Neuron (in vitro differentiated cells): Measurements from ENCODE around the gene PARP2.

Experiments used
- H2AFZ ChIP-seq: one replicate; pipeline ENCODE4 v1.6.1; 2013; ENCODE audit warnings: low read depth, mild to moderate bottlenecking, inconsistent platforms, low read length, moderate library complexity
- H3K27me3 ChIP-seq: one replicate; pipeline ENCODE4 v1.6.1; 2013; ENCODE audit warnings: low read length; ENCODE audit not compliant: insufficient read depth
- H3K36me3 ChIP-seq: one replicate; pipeline ENCODE4 v1.6.1; 2013; ENCODE audit warnings: low read length; ENCODE audit not compliant: insufficient read depth
- H3K4me1 ChIP-seq: one replicate; pipeline ENCODE4 v1.6.1; 2013; ENCODE audit warnings: low read length; ENCODE audit not compliant: insufficient read depth
- H3K4me3 ChIP-seq: 2 replicates; pipeline ENCODE4 v1.5.1; 2013; ENCODE audit warnings: mild to moderate bottlenecking, low read length, moderate library complexity
- H3K9me3 ChIP-seq: one replicate; pipeline ENCODE4 v1.6.1; 2013; ENCODE audit warnings: low read length

Gene PARP2, protein sequence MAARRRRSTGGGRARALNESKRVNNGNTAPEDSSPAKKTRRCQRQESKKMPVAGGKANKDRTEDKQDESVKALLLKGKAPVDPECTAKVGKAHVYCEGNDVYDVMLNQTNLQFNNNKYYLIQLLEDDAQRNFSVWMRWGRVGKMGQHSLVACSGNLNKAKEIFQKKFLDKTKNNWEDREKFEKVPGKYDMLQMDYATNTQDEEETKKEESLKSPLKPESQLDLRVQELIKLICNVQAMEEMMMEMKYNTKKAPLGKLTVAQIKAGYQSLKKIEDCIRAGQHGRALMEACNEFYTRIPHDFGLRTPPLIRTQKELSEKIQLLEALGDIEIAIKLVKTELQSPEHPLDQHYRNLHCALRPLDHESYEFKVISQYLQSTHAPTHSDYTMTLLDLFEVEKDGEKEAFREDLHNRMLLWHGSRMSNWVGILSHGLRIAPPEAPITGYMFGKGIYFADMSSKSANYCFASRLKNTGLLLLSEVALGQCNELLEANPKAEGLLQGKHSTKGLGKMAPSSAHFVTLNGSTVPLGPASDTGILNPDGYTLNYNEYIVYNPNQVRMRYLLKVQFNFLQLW

DNA sequence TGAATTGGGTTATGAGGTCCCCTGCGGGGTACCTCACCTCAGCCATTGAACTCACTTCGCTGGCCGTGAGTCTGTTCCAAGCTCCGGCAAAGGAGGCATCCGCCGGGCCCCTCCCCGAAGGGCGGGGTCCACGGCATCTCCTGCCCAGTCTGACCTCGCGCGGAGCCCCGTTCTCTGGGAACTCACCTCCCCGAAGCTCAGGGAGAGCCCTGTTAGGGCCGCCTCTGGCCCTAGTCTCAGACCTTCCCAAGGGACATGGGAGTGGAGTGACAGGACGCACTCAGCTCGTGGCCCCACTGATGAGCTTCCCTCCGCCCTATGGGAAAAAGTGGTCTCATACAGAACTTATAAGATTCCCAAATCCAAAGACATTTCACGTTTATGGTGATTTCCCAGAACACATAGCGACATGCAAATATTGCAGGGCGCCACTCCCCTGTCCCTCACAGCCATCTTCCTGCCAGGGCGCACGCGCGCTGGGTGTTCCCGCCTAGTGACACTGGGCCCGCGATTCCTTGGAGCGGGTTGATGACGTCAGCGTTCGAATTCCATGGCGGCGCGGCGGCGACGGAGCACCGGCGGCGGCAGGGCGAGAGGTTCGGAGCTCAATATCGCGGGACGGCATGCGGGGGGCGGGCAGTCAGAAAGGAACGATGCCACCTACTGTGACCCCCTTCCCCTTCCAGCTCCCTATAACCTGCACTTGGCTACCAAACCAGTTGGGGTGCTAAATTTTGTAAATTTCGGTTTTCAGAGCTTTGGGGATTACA, at the start of gene PARP2:
PARP2 (plus strand) TSS at position 544 of the 770 bp plus-strand sequence; CDS start at position 551, 7 bp downstream.
- H3K4me1 ChIP-seq = no peaks in the 10 kb centered on the region

DNA sequence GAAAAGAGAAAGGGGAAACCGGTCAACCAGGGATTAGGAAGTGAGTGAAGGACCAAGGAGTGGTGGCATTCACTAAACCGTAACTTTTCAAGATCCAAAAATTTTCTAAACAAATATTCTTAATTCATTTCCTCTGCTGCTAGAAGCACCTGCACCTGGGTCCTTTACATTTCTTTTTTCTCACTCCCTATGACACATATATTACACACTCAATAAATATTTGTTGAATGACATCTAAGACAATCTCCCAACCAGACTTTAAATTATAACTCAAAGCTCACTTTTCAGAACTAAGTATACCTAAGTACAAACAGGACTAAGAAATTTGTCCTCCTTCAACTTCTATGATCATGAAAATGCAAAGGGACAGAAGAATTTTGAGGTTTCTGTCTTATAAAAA, 48.8 kb upstream of the PARP2 start:
- Histone ChIP-seq H3K27me3 (no peaks in the 10 kb centered on the region), H3K4me3 (no peak overlapping the region), H2AFZ (no peak overlapping the region), H3K9me3 (no peaks in the 10 kb centered on the region), H3K4me1 (peaks cover 4% of the 10 kb centered on the region), H3K36me3 (peaks cover 78% of the 10 kb centered on the region)

More for the DNA sequence above, at the start of gene PARP2:
- peaks cover 32% of the 10 kb centered on the region for H3K36me3 ChIP-seq
- no peaks in the 10 kb centered on the region for H3K9me3 ChIP-seq
- no peaks in the 10 kb centered on the region for H3K27me3 ChIP-seq
- H3K4me3 ChIP-seq = peak within 1 kb of the TSS; percentile 83
- H2AFZ ChIP-seq = peak within 1 kb of the TSS; percentile 70

- H3K36me3 ChIP-seq = peaks cover 80% of the 10 kb centered on the region
- peaks cover under 1% of the 10 kb centered on the region for H3K4me1 ChIP-seq
- H2AFZ ChIP-seq = no peak overlapping the region
- no peaks in the 10 kb centered on the region for H3K27me3 ChIP-seq
- H3K4me3 ChIP-seq = no peak overlapping the region
- no peaks in the 10 kb centered on the region for H3K9me3 ChIP-seq
Measured at GRCh38 chr14:20295067-20295466, 48.4 kb upstream of the PARP2 start.

DNA sequence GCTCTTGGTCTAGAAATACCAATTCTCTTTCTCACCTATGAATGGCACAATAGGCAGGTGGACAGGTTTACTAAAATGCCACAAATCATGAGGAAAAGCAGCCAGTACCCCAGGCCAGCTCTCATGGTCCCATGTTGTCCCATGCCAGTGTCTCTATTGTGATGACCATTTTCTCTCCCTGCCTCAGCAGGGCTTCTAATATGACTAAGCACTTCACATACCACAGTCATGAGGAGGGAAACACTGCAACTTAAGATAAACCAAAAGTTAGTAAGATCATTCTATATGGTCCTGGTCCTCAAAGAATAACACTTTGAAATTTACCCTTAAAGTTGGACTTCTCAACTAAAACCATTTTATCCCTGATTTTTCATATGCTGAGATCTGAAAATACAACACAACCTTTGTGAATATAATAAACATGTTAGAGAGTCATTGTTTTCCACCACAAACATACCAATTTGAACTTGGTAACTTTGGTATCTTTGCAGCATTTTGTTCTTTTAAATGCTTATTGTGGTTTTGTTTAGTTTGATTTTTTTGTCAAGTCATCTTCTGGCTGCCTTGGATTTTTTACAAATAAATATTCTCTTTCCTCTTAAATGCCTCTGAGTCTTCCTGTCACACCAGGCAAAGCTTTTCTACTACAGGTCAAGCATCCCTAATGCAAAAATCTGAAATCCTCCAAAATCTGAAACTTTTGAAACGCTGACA, 41.2 kb upstream of the PARP2 start:
- Histone ChIP-seq H3K27me3 (no peaks in the 10 kb centered on the region), H3K36me3 (peaks cover 39% of the 10 kb centered on the region), H3K4me3 (no peak overlapping the region), H2AFZ (no peak overlapping the region), H3K4me1 (peaks cover 13% of the 10 kb centered on the region), H3K9me3 (no peaks in the 10 kb centered on the region)

- peak within 1 kb of the TSS; percentile 72 for H2AFZ ChIP-seq
- H3K9me3 ChIP-seq = no peaks in the 10 kb centered on the region
- peaks cover 13% of the 10 kb centered on the region for H3K4me1 ChIP-seq
- H3K36me3 ChIP-seq = peaks cover 12% of the 10 kb centered on the region
- H3K27me3 ChIP-seq = no peaks in the 10 kb centered on the region
- H3K4me3 ChIP-seq = peak within 1 kb of the TSS; percentile 81
Measured at GRCh38 chr14:20305265-20306078, 38.0 kb upstream of the PARP2 start, which contains the start of gene TTC5. TSS of gene TTC5 (minus strand) at chr14:20305951. CDS start at chr14:20305937, 14 bp downstream.

DNA sequence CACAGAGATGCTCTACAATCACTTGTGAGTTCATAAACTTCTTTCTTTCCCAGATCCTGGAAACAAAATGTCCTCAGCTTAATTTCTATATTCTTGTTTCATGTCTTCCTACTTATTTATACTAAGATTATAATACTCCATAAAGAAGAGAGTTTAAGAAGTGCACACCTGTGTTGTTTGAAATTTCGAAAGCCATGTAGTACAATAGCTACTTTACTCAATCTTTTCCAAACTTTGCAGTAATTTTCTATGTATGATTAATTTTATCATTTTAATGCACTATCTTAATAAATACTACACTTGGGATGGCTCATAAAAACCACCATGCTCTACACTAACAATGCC, 37.4 kb upstream of the PARP2 start:
- no peaks in the 10 kb centered on the region for H3K9me3 ChIP-seq
- no peaks in the 10 kb centered on the region for H3K27me3 ChIP-seq
- peaks cover 13% of the 10 kb centered on the region for H3K4me1 ChIP-seq
- H2AFZ ChIP-seq = peak overlapping the region; percentile 72
- peak overlapping the region; percentile 81 for H3K4me3 ChIP-seq
- peaks cover 8% of the 10 kb centered on the region for H3K36me3 ChIP-seq

DNA sequence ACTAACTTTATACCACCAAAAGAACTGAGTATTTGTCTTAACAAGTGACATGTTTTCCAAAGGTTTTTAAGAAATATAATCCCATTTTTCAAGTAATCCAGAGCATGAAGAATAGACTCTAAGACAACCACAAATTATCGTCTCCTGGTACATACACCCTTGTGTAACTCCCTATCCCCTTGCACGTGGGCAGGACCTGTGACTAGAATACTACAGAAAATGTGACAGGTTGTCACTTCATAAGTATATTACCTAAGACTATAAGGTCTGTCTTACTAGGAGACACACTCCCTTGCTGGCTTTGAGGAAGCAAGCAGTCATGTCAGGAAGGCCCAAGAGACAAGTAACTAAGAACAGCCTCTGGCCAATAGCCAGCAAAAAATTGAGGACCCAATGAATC, 29.4 kb upstream of the PARP2 start:
- H3K27me3 ChIP-seq = no peaks in the 10 kb centered on the region
- H3K36me3 ChIP-seq = peaks cover 59% of the 10 kb centered on the region
- H3K4me3 ChIP-seq = no peak overlapping the region
- no peaks in the 10 kb centered on the region for H3K9me3 ChIP-seq
- no peak overlapping the region for H2AFZ ChIP-seq
- no peaks in the 10 kb centered on the region for H3K4me1 ChIP-seq

DNA sequence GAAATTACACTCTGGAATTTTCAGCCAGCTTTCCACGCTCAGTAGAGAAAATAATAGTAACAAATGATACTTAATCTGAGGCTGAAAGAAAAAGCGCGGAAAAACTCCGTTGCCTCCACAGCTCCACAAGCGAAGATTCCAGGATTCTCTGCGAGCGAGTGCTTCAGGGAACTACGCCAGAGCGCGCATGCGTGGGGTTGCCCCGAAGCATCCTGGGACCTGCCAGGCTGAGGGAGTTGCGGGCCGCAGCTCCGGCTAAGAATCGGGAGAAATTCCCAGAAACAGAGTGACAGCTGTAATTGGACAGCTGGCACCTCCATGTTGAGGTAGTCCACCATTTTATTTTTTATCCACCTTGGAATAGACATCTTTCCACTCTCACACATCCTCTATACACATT, 25.7 kb upstream of the PARP2 start:
- no peaks in the 10 kb centered on the region for H3K27me3 ChIP-seq
- H2AFZ ChIP-seq = no peak overlapping the region
- H3K36me3 ChIP-seq = peaks cover 60% of the 10 kb centered on the region
- no peak overlapping the region for H3K4me3 ChIP-seq
- H3K4me1 ChIP-seq = no peaks in the 10 kb centered on the region
- H3K9me3 ChIP-seq = no peaks in the 10 kb centered on the region

- no peaks in the 10 kb centered on the region for H3K27me3 ChIP-seq
- H2AFZ ChIP-seq = no peak overlapping the region
- peaks cover 15% of the 10 kb centered on the region for H3K4me1 ChIP-seq
- no peak overlapping the region for H3K4me3 ChIP-seq
- H3K36me3 ChIP-seq = peaks cover 41% of the 10 kb centered on the region
- no peaks in the 10 kb centered on the region for H3K9me3 ChIP-seq
Measured at GRCh38 chr14:20327005-20327869, 16.2 kb upstream of the PARP2 start.

DNA sequence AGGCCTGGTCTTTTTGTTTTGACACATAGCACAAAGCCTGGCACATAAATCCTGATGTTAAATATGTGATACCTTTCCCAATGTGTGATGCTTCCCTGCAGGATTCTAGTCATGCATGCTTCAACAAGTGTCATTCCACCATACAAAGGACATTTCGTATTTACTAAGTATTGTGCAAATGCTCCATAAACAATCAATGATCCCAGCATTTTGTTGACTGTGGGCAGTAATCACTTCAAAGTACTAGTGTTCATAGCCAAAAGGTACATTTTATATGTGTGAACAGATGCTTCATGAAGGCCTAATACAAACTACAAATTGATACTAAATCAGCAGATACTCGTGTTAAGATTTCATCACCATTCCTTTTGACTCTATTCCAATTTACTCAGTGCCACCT, 14.7 kb upstream of the PARP2 start:
- Histone ChIP-seq H2AFZ (no peak overlapping the region), H3K9me3 (no peaks in the 10 kb centered on the region), H3K36me3 (peaks cover 36% of the 10 kb centered on the region), H3K4me1 (peaks cover 15% of the 10 kb centered on the region), H3K27me3 (no peaks in the 10 kb centered on the region), H3K4me3 (no peak overlapping the region)

DNA sequence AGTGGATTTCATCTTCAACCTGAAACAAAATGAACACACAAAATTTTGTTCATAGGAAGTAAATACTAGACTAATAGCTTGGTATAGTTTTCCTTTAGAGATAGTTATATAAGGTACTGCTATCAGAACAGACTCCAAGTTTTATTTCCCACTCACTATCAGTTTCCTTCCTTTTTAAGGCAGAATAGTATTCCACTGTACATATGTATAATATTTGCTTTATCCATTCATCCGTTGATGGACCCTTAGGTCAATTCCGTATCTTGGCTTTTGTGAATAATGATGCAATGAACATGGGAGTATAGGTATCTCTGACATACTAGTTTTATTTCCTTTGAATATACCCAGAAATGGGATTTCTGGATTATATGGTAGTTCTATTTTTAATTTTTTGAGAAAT, 14.1 kb upstream of the PARP2 start:
- Histone ChIP-seq H3K4me1 (peaks cover 15% of the 10 kb centered on the region), H3K36me3 (peaks cover 35% of the 10 kb centered on the region), H3K9me3 (no peaks in the 10 kb centered on the region), H2AFZ (no peak overlapping the region), H3K27me3 (no peaks in the 10 kb centered on the region), H3K4me3 (no peak overlapping the region)
